HUES48 (cell line): Measurements from ENCODE around the gene GAMT.

Experiments
- H3K27ac ChIP-seq: one replicate; pipeline ENCODE4 v1.7.0; 2013; ENCODE audit warnings: low read depth, low read length, inconsistent platforms
- H3K27me3 ChIP-seq: 2 replicates; pipeline ENCODE4 v1.6.1; 2013; ENCODE audit warnings: mild to moderate bottlenecking, low read length; ENCODE audit not compliant: control insufficient read depth, insufficient read depth
- H3K36me3 ChIP-seq: 2 replicates; pipeline ENCODE4 v1.6.1; 2013; ENCODE audit warnings: low read length; ENCODE audit not compliant: control insufficient read depth, insufficient read depth
- H3K4me1 ChIP-seq: 2 replicates; pipeline ENCODE4 v1.6.1; 2013; ENCODE audit warnings: mild to moderate bottlenecking, low read length; ENCODE audit not compliant: control insufficient read depth, insufficient read depth
- H3K4me3 ChIP-seq: 2 replicates; pipeline ENCODE4 v1.5.1; 2013; ENCODE audit warnings: mild to moderate bottlenecking, low read depth, low read length
- H3K9ac ChIP-seq: 2 replicates; pipeline ENCODE4 v1.6.1; 2013; ENCODE audit warnings: mild to moderate bottlenecking, low read depth, low read length, moderate library complexity
- H3K9me3 ChIP-seq: 2 replicates; pipeline ENCODE4 v1.6.1; 2013; ENCODE audit warnings: low read length; ENCODE audit not compliant: control insufficient read depth, insufficient read depth

GAMT gene

DNA sequence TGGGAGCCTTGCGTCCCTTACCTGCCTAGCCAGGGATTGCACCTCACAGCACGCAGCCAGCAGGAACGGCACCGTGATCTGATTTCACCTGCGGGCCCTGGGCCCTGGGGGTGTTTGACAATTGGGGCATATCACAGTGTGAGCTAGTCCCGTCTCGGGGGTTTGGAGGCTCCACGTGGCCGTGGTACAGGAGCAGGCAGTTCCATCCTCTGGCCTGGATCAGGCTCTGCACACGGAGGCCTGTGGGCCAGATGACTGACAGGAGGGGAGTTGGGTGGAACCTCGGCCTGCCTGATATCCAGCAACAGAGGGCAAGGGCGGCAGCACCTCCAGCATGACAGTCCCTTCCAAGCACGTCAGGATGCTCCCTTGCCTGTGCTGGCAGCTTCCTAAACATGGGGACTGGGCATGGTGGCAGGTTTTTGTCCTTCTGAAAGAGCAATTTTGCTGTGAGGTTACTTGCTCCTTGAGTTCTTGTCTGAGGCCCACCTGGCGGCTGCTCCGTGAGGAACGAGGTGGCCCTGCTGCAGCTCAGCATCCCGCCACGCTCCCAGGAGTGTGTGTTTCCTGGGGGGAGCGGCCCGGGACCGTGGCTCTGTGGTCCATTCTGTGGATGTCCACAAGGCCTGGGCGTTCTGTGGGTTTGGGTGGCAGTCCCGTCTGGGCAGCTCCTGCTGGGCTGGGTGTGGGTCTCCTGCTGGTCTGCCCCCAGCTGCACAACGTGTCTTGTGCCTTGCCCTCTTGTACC lies 30.6 kb upstream of the GAMT start:
- H3K4me1 ChIP-seq, result no peaks in the 10 kb centered on the region
- no peaks in the 10 kb centered on the region for H3K9me3 ChIP-seq
- no peaks in the 10 kb centered on the region for H3K27me3 ChIP-seq
- peaks cover 78% of the 10 kb centered on the region for H3K36me3 ChIP-seq
- no peak overlapping the region for H3K27ac ChIP-seq
- H3K4me3 ChIP-seq, result no peak overlapping the region
- no peak overlapping the region for H3K9ac ChIP-seq

DNA sequence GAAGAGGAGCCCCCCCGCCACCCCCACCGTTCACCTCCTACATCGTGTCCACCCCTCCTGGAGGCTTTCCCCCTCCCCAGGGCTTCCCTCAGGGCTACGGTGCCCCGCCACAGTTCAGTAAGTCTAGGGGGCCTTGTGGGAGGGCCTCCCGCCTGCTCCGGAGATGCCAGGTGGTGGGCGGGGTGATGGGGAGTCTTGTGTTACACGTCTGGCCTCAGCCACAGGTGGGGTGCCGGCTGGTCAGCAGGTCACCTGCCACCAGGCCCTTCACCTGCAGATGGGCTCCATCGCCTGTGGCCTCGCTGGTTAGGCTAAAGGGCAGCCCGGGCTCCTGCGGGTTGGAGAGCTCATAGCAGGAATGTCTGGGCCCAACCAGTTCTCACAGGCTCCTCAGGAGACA lies 28.9 kb upstream of the GAMT start:
- H3K4me1 ChIP-seq, result no peaks in the 10 kb centered on the region
- no peaks in the 10 kb centered on the region for H3K9me3 ChIP-seq
- no peak overlapping the region for H3K4me3 ChIP-seq
- peaks cover 90% of the 10 kb centered on the region for H3K36me3 ChIP-seq
- H3K9ac ChIP-seq, result no peak overlapping the region
- H3K27ac ChIP-seq, result no peak overlapping the region
- no peaks in the 10 kb centered on the region for H3K27me3 ChIP-seq

DNA sequence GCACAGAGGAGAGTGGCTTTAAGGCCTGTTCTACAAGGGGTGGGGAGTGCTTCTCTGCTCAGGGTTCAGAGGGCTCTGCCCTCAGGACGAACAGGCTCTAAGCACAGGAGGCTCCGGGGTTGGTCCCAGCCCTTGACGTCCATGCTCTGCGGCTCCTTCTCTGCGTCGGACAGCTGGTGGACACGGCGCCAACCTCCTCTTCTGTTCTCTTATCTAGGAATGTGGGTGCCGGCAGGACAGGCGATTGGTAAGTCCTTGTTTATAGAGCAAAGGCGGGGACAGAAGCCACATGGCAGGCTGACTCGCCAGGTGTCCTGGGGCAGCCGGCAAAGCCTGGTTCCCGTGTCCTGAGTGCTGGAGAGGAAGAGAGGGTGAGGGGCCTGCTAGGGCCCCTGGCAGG lies 28.4 kb upstream of the GAMT start:
- H3K4me3 ChIP-seq, result no peak overlapping the region
- H3K4me1 ChIP-seq, result no peaks in the 10 kb centered on the region
- H3K27ac ChIP-seq, result no peak overlapping the region
- H3K27me3 ChIP-seq, result no peaks in the 10 kb centered on the region
- peaks cover 93% of the 10 kb centered on the region for H3K36me3 ChIP-seq
- H3K9me3 ChIP-seq, result no peaks in the 10 kb centered on the region
- no peak overlapping the region for H3K9ac ChIP-seq

DNA sequence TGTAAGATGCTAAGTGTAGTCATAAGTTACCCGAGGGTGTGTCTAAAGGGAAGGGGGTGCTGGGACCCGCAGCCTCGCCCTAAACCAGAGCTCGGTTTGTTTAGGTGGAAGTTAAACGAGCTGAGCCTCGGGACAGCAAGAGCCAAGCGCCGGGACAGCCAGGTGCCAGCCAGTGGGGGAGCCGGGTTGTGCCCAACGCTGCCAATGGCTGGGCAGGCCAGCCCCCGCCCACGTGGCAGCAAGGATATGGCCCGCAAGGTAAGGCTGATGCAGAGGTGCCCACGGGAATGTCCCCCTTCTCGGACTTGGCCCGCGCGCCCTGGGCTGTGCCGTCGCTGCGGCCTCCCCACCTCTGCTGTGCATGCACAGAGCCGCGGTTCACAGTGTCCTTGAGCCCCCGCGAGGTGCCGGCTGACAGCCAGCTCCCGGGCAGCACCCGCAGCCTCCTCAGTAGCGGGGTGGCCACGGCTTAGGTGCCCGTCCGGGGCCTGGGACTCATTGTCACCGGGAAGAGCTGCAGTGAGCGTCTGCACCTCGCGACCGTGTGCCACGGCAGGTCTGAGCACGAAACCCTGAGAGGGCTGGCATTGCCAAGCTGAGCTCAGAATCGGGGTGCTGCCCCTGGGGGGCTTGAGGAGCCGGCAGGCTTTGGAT lies 27.5 kb upstream of the GAMT start:
- H3K4me3 ChIP-seq, result no peak overlapping the region
- no peak overlapping the region for H3K9ac ChIP-seq
- H3K27ac ChIP-seq, result no peak overlapping the region
- H3K4me1 ChIP-seq, result no peaks in the 10 kb centered on the region
- no peaks in the 10 kb centered on the region for H3K27me3 ChIP-seq
- H3K36me3 ChIP-seq, result peaks cover 92% of the 10 kb centered on the region
- no peaks in the 10 kb centered on the region for H3K9me3 ChIP-seq

DNA sequence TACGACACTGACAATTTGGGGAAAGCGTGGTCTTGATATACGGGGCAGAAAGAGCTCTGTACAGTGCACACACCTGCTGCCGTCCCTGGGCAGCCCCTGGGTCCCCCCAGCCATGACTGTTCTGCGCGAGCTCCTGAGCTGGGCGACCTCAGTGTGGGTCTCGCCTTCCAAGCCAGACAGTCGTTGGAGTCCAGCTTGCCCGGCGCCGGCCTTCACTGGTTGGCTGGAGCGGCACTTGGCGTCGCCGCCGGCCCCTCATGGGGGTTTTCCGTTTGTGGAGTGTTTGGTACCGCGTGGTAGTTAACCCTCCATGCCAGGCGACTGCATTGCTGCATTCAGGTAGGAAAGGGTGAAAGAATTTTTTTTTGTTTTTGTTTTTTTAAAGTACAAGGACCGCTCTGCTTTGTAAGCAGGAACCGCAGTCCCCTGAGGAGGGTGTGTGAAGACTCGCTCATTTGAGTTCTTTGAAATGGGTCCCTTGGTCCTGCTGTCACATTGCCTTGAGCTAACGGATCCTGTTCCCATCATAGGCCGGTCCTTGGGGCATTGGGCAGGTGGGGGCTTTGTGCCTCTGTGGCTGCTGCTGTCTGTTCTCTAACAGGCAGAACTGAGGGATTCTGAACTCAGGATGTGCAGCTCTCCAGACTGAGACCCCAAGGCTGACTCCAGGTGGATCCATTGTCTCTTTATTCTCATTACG lies 26.0 kb upstream of the GAMT start:
- H3K4me3 ChIP-seq, result no peak overlapping the region
- no peaks in the 10 kb centered on the region for H3K27me3 ChIP-seq
- peaks cover 93% of the 10 kb centered on the region for H3K36me3 ChIP-seq
- no peak overlapping the region for H3K9ac ChIP-seq
- no peak overlapping the region for H3K27ac ChIP-seq
- H3K9me3 ChIP-seq, result no peaks in the 10 kb centered on the region
- no peaks in the 10 kb centered on the region for H3K4me1 ChIP-seq

DNA sequence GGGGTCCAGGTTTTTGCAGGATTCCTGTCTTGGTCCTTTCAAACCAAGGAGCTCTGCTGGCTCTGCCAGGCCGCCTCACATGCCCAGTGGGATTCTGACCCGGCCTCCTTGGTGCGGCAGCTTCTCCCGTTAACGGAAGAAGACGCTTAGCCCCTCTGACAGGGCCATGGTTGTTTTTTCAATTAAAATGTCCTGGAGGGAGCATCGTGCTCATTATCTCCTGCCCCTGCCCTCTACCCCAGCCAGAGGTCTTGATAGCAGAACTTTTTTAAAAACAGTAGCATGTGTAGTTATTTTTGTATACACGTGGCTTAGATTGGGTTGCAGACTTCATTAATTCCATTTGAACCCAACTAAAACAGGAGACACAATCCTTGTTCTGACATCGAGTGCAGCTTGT lies 25.4 kb upstream of the GAMT start:
- peaks cover 93% of the 10 kb centered on the region for H3K36me3 ChIP-seq
- no peak overlapping the region for H3K27ac ChIP-seq
- H3K4me1 ChIP-seq, result no peaks in the 10 kb centered on the region
- no peaks in the 10 kb centered on the region for H3K9me3 ChIP-seq
- no peak overlapping the region for H3K9ac ChIP-seq
- no peaks in the 10 kb centered on the region for H3K27me3 ChIP-seq
- no peak overlapping the region for H3K4me3 ChIP-seq

DNA sequence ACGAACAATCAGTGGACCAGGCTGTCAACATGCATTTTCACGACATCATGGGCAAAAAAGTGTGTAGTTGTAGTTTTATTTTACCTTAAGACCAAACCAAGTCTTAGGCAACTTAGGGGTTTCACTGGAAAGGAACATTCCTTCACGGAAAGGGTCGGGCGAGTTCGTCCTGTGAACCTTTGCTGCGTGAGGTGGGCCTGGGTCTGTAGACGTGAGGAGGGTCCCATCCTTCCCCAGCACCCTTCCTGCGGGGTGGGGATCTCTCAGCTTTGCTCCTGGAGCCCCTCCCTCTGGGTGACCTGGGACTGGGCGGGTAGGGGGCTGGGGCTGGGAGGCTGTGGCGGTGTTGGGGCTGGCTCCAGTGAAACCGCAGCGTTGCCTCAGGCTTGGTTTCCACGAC lies 24.6 kb upstream of the GAMT start:
- Histone ChIP-seq H3K9ac (no peak overlapping the region), H3K36me3 (peaks cover 95% of the 10 kb centered on the region), H3K27ac (no peak overlapping the region), H3K27me3 (no peaks in the 10 kb centered on the region), H3K9me3 (no peaks in the 10 kb centered on the region), H3K4me1 (no peaks in the 10 kb centered on the region), H3K4me3 (no peak overlapping the region)

DNA sequence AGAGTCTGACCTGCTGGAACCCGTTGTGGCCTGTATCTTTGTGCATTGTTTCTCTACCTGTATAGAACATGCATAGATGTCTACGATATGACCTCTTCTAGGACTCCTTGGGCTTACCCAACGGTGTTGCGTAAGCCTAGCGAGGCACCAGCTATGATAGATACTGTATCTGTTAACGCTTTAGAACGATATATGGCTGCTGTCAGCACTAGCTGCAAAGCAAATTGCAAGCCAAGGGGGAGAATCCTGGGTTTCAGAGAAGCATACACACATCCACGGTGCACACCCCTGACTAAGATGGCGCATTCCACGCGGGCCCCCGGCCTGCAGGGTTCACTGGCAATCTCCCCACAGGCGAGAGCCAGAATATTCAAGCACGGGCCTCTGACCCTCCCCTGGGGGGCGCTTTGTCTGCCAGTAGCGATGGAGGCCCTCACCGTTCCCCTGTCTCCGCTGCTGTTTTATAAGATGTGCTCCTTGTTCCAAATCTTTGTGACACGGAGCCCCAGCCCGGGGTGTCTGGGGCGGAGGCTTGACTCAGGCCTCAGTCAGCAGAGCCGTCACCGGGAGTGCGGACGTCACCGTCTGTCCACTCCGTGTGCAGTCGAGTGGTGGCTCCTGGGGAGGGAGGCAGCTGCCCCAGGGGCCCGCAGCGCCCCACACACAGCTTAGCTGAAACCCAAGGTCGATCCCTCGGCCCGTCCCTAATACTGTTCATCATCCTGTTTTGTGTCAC lies 23.9 kb upstream of the GAMT start:
- no peaks in the 10 kb centered on the region for H3K27me3 ChIP-seq
- H3K27ac ChIP-seq, result no peak overlapping the region
- H3K4me1 ChIP-seq, result no peaks in the 10 kb centered on the region
- no peak overlapping the region for H3K9ac ChIP-seq
- peaks cover 98% of the 10 kb centered on the region for H3K36me3 ChIP-seq
- no peak overlapping the region for H3K4me3 ChIP-seq
- H3K9me3 ChIP-seq, result no peaks in the 10 kb centered on the region

DNA sequence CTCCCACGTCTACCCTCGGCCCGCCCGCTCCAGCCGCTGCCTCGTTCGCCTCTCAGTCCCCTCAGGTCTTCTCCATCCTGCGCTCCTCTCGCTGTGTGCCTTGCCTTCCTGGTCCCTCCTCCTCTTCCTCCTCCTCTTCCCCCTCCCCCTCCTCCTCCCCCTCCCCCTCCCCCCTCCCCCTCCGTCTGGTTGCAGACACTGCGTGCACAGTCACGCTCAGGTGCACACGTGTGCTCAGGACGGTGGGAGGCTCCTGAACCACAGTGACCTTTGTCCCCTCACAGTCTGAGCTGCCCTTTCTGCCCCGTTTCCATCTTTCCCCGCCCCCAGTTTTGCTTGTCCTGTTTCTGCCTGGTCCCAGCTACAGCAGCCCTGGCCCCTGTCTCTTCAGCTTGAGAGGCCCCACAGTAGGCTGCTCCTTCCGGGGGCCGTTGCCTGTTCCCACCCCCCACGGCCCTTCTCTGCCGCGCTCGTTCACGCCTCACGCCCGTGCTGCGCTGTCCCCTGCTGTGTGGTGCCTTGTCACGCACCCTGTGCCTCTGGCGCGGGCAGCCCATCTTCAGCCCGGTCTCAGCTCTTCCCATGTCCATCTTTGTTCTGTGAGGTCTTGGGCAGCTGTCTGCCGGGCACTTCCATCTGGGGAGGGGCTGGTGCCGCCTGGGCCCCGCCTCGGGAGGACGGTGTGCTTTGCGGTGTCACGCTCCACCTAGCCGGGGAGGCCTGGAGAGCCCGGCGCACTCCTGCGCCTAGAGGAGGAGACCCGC lies 23.0 kb upstream of the GAMT start:
- H3K9ac ChIP-seq, result no peak overlapping the region
- H3K4me1 ChIP-seq, result no peaks in the 10 kb centered on the region
- no peaks in the 10 kb centered on the region for H3K9me3 ChIP-seq
- peaks cover 95% of the 10 kb centered on the region for H3K36me3 ChIP-seq
- no peak overlapping the region for H3K4me3 ChIP-seq
- H3K27ac ChIP-seq, result no peak overlapping the region
- H3K27me3 ChIP-seq, result no peaks in the 10 kb centered on the region

DNA sequence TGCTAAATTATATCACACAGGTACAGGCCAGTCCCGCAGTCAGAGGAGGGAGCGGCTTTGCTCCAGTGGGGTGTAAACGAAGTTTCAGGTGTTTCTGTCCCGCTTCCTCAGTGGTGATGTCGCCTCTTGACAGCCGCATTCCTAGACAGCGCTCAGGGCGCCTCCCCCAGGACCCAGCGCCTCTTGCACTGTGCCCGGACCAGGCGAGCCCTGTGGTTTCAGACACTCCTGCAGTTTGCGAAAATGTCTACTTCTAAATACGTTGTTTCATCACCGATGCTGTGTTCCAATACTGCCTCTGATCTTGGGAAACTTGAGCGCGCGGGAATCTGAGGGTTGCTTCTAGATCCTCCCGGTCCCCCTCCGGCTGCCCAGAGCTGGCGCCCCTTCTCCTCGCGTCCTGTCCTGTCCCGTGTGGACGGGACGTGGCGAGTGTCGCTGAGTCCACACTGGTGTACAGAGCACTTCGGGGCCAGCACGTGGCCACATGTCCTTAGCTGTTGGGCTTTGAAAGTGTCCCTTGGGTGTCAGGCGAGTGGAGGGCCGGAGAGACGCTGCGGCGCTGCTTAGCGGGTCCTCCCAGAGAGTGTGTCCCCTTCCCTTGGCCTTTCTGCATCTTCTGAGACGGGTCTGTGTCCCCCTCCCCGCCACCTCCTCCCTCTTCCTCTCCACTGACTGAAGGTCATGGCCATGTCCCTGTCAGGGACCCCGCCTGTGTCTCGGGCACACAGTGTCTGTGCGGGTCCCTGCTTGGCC lies 22.3 kb upstream of the GAMT start:
- Histone ChIP-seq H3K36me3 (peaks cover 95% of the 10 kb centered on the region), H3K4me3 (no peak overlapping the region), H3K27me3 (no peaks in the 10 kb centered on the region), H3K9ac (no peak overlapping the region), H3K27ac (no peak overlapping the region), H3K4me1 (no peaks in the 10 kb centered on the region), H3K9me3 (no peaks in the 10 kb centered on the region)
